EL (cell line): ENCODE measurements around the gene CDH22.

Source experiments
- DNase-seq: peaks from one replicate; pipeline ENCODE4 v3.0.0-alpha.2; 2016

Gene CDH22

DNA sequence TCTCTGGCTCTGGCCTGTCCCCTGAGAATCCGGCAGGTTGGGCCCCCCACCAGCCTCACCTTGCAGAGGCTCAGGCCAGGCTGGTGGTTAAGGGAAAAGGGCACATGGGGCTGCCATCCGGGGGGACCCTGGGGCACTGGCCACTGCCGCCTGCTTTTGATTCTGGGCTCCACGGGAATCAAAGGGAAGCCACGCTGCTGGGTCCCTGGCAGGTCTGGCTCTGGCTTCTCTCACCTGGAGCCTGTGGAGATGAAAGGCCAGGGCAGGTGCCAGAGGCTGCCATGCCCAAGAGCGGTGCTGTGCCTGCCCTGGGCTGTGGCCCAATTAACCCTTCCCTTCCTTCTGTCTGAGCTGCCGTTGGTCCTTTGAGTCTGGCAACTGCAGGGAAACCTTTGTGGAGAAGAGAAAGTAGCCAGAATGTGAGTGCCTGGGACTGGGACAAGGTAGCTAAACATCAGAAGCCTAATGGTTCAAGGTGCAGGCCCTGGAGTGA is 9.4 kb upstream of the CDH22 start:
- no peak for DNase-seq

DNA sequence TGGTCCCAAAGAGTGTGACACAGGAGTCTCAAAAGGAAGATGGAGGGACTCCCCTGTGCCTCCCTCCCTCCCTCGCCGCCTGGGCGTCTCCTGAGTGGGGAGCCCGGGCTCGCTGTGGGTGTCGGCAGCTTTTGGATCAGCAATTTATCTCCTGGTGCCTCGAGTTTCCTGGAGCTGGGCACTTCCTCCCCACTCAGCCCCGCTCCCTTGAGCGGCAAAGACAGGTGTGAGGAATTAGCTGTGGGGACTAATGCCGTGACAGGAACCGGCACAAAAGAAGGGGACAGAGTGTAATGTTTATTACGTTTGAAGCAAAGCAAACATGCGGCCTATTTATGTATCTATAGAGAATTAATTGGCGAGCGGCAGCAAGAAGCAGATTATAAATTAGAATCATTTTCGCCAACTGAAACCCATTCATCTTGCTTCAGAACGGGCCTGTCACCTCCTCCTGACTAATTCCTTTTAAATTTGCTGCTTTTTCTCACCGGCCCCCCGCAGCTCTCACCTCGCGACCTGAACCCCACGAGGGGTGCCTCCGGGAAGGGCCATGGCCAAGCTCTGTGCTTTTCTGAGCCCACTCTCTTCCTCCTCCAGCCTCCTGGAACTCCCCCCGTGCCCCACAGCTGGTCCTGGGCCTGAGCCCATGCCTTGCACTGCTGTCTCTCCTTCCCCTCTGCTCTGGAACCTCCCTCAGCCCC is 8.8 kb upstream of the CDH22 start:
- DNase-seq = no peak

DNA sequence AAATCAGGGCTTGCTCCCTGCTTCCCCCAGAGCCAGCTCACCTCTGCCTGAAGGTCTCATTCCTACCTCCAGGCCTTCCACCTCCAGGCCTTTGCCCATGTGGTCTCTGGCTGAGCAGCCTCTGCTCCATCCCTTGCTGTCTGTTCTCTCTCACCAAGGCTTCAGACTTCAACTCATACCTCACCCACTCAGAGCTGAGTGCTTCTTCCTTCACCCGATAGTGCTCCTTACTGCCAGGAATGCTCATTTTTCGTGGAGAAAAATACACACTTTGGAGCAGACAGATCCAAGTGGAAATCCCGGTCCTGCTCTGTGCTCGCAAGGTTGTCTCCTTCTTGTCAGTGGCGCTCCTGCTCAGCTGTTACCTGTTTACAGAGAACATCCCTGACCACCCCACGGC is 7.0 kb upstream of the CDH22 start:
- no peak for DNase-seq

DNA sequence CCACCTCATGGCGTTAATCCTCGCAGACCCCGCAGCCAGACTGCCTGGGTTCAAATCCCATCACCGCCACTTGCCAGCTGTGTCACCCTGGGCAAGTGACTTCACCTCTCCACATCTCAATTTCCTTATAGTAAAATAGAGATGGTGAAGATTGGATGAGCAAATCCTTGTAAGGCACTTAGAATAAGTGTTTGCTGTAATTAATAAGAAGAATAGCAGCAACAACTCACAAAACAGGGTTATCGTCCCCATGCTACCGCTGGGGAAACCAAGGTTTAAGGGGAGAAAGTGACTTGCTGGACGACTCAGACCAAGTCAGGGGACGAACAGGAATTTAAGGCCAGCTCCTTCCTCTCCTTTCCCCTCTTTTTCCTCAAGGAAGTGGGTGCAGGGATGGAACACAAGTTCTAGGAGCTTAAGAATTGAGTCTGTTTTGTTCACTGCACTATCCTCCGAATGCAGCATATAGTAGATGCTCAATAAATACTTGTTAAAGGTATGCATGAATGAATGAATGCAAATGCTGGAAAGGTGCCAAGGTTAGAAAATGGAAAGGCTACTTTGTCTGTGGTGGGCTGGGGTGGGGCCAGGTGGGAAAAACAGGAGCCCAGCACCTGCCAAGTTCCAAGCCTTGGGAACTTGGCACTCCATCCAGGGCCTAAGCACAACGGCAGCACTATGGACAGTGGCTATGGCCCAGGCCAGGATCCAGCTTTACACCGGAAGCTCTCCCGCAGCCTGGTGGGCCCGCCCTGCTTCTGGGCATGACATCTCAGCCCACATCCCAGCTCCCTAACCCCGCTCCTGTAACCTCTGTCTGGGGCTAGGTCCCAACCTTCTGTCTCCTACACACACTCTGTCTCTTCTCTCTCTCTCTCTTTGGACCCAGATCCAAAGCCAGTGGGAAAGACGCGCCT is 4.9 kb upstream of the CDH22 start:
- DNase-seq = no peak

DNA sequence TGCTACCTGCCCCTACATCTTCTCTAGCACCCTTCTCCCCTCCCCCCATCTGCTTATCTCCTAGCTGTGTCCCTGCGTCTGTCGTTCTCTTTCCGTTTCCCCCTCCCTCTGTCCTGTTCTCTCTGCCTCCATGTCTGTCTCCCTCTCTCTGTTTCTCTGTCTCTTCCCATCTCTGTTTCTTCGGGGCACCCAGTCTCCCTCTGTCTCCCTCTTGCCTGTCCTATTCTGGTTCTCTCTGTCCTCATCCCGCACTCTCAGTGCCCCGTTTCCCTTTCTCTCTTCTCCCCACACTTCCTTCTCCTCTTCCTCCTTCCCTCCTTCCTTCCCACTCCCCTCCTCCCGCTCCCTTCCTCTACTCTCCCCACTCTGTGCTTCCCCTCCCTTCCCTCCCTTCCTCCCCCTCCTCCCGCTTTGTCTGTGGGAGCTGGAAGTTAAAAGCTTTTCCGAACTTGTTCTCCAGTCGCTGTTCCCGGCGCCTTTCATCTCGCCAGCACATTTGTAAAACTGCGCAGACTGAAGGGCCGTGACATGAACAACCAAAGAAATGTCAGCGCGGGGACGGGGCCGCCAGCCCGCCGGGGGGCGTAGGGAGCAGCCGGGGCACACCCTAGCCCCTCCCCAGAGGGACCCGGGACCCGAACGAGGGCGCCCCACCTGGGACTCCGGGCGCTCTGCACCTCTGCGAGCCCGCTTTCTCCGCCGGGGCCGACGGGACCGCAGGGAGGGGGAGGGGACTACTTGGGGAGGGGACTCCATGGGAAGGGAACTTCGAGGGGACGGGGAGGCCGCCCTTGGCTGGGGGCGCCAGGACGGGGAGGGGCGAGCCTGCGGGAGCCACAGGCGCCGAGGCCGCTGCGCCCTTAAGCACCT is 4.0 kb upstream of the CDH22 start:
- DNase-seq = no peak

DNA sequence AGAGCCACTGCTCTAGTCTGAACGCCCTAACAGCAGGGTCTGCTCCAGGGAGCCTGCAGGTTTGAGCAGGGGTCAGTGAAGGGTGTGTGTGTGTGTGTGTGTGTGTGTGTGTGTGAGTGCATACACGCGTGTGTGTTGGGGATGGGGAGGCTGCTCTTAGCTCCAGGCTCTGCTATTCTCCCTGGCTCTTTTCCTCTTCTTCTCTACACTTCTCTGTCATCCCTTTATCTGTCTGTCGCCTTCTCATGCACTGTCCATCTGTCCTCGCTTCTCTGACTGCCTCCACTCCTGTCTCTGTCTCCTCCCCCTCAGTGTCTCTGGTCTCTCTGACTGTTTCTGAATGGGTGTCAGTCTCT is 3.4 kb upstream of the CDH22 start:
- DNase-seq = no peak

DNA sequence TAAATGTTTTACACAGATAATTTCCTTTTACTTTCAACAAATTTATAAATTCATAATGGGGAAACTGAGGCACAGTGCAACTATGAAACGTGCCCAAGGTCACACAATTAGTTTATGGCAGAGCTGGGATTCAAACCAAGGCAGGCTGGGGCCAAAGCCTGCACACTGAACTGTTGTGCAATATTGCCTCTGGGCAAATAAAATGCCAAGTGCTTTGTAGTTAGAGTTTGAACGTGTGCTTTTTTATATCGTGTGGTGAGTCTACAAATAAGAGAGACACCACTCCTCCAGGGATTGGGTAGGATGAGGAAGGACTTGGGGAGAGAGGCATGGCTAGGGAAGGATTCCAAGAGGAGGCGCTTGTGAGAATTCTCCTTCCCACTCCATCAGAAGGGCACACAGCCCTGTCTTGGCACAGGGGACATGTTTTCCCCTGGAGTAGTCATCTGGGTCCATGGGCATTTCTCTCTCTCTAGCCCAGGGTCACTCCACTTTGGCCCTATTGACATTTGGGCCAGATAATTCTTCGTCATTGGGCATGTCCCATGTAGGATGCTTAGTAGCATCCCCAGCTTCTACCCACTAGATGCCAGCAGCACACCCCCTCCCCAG is 2.8 kb upstream of the CDH22 start:
- peak; percentile 17 for DNase-seq

DNA sequence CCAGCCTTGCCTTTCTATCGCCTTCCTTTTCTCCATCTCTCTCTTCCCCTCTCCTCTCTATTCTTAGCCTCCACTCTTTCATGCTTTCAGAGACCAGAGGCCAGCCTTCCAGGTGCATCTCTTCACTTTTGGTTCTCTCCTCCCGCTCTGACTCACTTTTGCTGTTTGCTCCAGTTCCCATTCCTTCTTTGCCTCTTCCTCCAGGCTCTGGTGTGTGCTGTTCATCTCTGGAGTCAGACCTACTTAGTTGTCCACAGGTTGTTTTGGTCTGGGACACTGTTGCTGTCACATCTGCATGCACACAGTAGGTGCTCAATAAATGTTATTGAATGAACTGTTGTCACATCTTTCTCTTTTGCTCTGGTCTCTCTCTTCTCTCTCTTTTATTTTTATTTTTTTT is 1.6 kb upstream of the CDH22 start:
- DNase-seq = no peak

DNA sequence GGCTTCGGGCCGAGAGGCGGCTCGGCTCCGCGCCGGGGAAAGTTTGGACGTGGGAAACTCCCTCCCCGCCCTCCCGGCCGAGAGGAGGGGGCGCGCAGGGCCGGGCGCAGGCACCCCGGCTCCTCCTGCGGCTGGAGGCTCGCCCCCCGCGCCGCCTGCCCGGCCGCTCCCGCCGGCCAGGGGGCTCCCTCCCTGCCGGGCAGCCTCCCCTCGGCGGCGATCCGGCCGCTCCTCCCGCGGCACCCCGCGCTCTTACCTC is 370 bp downstream of the CDH22 start:
- DNase-seq = no peak

DNA sequence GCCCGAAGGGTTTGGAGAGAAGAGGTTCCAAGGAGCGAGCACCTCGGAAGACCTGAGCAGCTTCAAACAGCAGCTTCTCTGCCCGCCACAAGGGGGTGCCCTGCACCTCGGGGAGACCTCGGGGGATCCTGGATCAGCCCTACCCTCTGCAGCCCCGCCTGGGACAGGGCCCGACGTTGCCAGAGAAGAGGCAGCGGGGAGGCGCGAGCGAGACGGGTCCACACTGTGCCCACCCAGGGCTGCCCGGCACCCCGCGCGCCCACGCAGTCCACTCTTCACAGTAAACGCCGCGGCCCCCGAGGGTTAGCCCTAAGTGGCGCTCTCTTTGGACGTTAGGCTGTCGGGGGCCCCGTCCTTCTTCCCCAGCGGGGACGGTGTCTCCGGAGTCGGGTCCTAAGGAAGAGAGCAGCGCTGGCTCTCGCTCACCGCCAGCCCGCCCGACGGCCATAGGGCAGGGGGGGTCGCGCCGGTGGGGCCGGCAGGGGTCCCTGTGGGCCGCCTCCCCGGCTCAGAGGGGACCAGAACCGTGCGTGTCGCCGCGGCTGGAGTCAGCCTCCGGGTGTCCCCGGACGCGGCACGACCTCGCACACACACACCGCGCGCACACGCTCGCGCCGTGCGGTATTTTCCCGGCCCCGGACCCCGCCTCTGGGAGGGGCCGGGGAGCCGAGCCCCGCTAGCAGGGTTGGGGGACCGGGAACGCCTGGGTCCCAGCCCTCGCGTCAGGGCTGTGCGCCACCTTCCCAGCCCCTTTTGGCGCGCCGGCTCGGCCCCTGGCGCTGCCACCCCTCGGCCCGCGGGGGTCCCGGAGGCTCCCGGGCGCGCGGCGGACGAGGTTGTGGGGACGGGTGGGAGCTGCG is 929 bp downstream of the CDH22 start:
- DNase-seq = peak; percentile 51

DNA sequence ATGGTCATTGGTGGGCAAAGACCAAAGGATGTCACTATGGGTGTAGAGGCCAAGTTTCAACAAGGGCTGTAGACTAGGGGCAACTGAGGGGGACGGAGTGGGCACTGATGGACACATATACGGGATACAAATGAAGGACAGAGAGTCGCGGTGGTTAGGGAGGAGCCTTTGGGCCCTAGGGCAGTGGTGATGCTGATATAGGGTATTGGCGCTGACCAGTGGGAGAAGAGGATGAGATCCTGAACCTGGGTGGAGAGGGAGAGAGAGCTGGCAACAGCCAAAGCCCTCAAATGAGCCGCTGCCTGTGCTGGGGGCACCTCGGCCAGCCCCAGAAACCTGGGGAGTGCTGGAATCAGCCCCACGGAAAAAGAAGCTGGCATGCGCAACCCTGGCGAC is 1.6 kb downstream of the CDH22 start:
- DNase-seq = no peak

DNA sequence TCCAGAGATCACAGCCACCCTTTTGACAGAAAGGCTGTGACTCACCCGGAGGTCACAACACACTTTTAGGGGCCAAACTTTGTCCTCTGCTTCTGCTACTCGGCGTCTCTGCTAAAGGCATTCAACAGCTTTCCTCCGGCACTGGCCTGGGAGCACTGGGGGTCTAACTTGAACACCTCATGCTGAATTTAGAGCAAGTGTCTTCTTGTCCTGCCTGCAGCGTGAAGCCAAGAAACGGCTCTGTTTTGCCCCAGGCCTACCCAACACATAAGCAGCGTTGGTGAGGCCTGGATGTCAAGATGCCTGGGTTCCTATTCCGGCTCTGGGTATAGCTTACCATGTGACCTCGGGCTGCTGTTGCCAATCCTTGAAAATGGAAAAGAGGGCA is 2.3 kb downstream of the CDH22 start:
- DNase-seq = no peak

DNA sequence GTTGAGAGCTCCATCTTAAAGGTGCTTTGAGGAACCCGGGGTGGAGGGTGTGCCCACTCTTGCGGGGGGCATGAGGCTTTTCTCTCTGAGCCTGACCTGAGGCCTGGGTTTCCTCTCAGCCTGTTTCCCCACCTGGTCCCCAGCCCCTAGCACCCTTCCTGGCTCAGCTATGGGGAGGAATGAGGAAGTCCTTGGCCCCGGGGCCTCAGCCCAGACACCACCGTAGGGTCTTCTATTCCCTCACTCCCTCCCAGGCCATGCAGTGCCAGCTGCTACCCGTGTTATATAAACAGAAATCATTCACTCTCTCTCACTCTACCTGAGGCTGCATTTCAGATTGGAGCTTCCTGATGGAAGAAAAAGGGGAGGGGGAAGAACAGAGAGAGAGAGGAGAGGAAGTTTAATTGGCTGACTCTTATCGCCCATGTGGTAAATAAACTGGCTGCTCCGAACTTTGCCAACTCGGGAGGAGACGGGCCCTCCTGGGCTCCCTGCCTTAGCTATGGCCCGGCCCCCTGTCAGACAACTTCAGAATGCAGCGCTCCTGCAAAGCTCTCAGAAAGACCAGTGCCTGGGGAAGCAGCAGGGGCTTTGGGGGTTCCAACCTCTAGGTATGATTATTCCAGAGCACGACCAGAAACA is 2.8 kb downstream of the CDH22 start:
- no peak for DNase-seq

DNA sequence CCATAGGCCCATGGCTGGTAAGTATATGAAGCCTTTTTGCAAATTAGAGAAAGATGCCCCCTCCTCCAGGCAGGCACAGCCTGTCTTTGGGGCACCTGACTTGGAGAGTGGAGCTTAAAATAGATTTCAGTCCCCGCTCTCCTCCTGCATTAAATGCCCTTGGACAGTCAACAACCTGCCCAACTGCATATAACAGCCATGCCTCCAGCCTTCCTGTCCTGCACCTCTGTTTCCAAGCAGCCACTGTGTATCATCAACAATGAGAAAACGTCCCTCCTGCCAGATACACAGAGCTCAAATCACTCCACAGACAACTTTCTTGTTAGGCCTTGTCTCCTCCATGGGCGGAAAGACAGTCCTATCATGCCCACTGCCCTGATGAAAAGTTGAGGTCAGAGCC is 3.4 kb downstream of the CDH22 start:
- no peak for DNase-seq

DNA sequence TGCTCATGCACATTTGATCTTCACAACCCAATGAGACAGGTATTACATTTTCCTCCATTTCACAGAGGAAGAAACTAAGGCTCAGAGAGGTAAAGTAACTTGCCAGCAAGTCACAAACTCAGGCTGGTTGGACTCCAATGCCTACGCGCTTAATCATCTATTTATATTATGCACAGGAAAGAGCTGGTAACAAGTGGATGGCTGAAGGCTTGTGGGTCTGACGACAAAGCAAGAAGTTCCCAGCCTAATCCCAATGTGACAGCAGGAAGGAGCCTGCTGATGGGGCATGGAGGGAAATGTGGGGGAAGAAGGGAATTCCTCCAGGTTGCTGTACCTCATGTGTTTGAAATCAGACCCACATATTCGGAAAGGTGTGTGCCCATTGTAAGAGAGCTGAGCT is 3.9 kb downstream of the CDH22 start:
- peak; percentile 10 for DNase-seq

DNA sequence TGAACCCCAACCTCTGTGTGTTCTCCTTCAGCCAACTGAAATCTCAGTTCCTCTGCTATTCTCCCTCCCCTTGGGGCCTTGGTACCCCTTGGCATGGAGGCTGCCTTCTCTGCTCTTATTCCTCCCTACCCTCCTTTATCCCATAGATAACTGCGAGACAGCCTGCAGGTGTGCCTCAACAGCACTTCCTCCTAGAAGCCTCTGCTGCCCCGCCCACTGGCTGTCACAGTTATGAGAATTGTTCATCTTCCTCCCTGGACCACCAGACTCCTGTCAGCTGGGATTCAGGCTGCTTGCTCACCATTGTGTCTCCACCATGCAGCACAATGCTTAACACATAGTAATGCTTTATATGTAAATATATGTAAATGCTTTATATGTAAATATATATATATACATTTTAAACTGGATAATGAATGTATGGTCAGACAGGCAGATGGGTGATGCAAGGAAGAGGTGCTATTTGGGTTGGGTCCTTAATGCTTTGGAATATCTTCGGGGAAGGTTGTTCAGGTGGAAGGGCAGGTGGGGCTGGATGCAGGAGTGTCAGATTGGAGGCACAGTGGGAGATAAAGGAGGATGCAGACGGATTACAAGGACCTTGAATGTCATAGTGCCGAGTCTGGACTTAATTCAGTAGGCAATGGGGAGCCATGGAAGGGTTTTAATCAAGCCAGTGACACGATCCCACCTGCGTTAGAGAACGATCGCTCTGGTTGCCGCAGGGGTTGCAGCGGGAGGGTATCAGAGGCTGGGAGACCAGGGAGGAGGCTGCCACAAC is 4.9 kb downstream of the CDH22 start:
- no peak for DNase-seq

DNA sequence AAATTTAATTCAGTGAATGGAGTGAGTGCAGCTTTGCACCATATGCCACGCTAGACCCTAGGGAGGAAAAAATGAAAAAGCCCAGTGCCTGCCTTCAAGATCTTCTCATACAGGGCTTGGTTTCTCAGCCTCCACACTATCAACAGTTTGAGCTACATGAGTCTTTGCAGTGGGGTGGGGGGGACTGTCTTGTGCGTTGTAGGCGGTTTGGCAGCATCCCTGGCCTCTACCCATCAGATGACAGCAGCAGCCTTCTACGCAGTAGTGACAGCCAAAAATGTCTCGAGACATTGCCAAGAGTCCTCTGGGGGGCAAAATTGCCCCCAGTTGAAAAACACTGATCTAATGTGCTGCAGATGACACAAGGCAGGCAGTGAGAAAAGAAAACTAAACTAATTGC is 6.2 kb downstream of the CDH22 start:
- no peak for DNase-seq

DNA sequence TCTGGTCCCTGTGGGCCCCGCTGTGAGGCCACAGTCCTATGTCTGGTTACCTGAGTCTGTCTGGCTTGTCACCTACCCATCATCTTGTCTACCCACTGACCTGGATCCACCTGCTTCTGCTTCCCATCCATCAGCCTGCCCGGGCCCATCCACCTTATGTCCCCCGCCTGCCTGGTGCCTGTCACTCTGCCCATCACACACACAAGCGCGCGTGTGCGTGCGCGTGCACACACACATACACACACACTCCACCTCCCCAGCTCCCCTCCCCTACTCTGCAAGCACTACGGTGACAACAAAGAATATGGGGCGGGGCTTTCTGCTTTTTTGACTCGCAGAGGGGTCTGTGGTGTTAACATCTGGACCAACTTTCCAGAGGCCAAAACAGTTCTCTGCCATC is 8.0 kb downstream of the CDH22 start:
- no peak for DNase-seq

DNA sequence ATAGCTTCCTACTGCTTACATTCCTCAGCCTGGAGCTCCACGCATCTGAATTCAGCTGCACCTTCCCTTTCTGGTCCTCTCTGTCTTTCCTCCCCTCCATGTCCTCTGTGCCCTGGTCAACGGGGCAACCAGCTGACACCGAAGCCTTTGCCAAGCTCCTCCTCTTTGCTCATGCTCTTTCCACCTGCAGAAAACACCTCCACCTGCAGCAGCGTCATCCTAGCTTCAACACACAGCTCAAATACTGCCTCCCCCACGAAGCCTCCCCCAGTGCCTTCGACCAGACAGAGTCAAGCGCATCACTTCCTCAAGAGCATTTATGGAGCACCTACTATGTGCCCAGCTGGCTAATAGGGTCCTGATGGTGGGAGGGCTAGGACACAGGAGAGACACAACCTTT is 9.2 kb downstream of the CDH22 start:
- DNase-seq = no peak

DNA sequence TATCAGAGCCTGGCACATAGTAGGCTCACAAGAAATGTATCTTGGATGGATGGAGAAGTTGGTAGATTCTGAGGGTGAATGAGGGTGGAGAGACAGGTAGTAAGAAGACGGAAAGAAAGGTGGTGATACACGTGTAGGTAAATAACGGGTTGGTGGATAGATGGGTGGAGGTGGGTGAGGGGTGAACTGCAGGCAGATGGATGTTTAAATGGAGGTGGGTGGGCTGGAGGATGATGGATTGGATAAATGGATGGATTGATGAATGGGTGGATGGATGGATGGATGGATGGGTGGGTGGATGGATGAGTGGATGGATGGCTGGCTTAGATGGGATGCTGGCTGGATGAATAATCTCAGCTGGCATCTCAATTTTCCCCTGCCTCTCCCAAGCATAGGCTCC is 9.9 kb downstream of the CDH22 start:
- DNase-seq = no peak
